GM19467 (cell line): ENCODE measurements around the gene ZNF488.

Source experiments
- ATAC-seq: cut with Tn5 transposase; IDR thresholded peaks from one replicate; pipeline ENCODE4 v1.9.1; 2021; ENCODE audit warnings: mild to moderate bottlenecking, moderate library complexity; ENCODE audit not compliant: unreplicated experiment

ZNF488 gene

DNA sequence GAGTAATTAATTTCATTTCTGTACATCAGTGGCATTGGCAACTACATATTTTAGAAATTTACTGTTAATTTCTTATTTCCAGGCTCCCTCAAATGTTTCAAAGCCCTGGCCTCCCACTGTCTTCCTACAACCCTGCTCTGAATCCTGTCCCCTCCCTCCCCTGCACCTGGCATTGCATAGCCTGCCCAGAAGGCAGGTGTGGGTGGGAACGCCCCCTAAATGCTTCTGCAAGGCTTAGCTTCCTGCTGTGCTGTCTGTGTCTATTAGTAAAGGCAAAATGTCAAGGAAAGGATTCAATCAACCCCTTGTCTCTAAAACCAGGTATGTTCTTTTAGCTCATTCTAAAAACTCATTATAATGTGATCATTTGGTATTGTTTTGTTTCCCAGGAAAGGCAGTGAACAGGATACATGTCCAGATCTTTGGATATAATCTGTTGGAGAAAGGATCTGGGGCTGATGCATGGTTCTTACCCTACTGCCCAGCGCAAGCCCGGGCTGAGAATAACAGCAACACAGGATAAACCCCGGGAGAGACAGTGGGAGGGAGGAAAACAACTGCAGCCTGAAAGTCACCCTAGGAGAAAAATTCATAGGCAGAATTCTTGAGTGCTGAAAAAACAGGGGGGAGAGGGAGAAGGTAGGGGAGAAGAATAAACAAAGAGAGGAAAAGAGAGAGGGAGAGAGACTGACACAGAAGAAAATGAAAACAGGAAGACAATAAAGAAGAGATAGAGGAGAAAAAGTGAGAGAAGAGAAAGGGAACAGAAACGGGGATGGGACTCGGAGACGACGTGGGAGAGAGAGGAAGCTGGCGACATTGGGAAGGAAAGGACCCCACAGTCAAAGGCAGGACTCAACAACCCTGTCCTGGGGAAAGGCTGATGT, 589 bp downstream of the ZNF488 start:
- no peak for ATAC-seq

- no peak for ATAC-seq
These were observed 2.4 kb downstream of the ZNF488 start for GRCh38 chr10:47381427-47382379.

- ATAC-seq = no peak
These were observed 3.0 kb downstream of the ZNF488 start for GRCh38 chr10:47381103-47381395.

- ATAC-seq = no peak
These were observed 3.6 kb downstream of the ZNF488 start for GRCh38 chr10:47380341-47381102.

- ATAC-seq = no peak
These were observed 4.2 kb downstream of the ZNF488 start for GRCh38 chr10:47379901-47380300.

DNA sequence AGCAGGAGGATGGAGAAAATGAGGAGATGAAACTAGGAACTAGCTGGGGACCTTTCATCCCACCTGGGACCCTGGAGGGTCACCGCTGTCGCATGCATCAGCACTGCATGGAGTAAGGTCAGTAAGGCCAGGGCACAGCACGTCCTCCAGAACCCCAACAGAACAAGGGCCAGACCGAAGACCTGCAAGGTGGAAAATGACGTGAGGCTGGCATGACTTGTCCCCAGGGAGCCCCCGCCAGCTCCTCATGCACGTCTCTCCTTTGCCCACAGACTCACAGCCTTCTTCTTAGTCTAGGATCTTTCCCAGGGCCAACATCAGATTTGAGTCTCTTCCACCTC, 4.7 kb downstream of the ZNF488 start:
- ATAC-seq = no peak

- ATAC-seq = no peak
These were observed 5.3 kb downstream of the ZNF488 start for GRCh38 chr10:47378606-47379444.

DNA sequence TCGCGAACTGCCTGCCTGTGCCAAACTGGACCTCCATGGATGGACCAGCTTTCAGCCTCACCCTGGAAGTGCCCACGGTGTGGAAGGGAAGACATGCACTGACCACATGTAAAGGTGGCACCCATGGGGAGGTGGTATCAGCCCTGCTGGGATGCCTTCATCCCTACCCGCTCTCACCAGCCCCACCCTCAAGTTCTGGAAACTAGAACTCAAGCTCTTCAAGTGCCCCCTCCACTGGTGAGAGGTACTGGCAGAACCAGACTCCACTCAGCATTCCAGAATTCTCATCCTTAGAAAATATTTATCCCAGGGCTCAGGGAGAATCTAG, 5.9 kb downstream of the ZNF488 start:
- ATAC-seq = no peak

DNA sequence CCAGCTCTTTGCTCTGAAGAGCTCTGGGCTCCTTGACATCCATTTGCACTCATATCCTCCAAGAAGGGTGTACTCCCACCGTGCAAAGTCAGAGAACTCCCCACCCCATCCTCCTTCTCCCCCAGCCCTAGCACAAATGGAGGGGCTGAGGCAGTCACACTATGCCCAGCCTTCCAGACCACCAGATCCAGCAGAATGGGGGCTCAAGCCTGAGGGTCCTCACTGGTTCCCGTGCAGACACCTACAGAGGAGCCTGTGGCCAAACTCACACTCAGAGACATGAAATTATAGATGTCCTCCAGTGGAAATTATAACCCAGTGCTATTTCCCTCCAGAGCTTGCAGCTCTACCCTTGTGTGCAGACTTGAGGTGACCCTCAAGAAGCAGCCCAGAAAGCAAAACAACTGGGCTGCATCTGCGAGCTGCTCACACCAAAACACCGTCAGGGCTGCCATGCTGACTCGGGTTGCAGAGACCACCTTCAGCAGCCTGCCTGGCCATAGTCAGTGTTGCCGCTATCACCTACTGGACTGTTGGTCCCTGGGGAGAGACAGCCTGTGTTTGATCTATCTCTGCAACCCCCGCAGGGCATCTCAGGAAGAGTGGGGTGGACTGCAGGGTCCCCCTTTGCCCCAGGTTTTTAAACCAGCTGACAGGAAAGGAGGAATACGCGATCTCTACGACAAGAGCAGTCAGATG, 7.4 kb downstream of the ZNF488 start:
- ATAC-seq = no peak

DNA sequence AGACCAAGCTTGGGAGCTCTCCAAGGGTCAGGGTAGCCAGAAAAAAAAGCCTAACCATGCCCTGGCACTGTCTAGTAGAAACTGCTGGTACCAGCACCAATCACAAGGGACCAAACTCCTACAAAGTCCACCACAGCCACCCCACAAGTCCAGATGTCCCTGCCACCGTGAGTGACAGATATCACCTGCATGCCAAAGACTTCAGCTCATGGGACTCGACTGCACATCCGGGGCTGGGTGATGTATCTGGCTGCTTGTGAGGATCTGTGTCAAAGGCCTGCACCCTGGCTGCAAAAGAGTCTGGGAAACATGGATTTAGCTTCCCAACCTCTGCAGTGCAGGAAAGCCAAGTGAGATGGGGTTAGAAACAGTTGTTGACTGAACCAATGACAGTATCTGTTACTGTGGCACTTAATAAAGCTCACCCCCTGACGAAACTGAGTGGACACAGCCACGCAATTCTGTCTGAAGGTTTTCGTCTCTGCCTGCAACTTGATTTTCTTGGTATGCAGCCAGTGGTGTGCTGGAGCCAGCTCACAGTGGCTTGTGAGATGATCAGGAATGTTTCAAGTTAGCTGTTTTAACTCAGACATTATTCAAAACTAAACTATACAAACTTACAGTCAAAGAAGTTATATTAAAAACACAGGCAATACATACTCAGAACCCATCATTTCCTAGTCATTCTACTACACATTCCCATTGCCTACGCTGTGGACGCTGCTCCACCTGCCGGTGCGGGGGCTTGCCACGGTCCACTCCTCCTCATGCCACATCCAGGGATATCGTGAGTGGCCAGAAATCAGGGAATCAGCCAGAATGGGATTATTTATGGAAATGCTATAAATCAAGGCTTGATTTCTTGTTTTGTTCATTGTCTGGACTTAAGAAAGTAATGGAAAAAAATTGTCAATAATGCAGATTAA, 9.2 kb downstream of the ZNF488 start:
- ATAC-seq = no peak

DNA sequence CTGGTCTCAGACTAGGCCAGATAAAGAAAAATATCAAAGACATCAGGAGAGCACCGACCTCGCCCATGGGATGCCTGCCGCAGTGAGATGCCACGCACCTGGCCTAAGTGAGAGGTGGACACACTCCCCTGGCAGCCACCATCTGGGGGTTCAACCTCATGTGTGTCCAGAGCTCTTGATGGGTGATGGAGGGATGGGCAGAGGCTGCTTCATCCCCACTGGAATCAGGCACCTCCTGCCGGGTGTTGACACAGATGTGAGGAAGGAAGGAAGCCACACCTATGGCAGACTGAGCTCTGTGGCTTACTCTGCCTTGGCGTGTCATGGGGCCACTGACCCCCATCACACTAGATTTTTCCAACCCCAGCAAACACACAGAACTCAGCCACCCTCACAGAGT, 11.4 kb downstream of the ZNF488 start:
- no peak for ATAC-seq

- no peak for ATAC-seq
These were observed 12.2 kb downstream of the ZNF488 start for GRCh38 chr10:47371629-47372485.

DNA sequence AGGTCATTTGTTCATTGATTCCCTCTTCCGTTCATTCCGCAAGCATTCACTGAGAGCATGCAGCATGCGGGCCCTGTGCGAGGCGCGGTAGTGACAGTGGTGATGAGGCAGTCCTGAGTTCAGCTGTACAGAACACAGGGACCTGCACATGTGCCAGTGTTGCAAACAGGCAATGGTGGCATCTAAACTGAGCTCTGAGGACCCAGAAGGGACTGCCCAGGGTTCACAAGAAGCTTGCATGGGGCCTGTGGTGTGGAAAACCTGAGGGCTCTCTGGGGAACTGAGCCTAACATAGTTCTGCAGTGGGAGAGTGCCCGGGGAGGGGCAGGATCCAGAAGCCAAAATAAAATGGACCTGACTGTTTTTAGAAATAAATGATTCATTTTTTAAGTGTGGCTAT, 13.2 kb downstream of the ZNF488 start:
- ATAC-seq = no peak

DNA sequence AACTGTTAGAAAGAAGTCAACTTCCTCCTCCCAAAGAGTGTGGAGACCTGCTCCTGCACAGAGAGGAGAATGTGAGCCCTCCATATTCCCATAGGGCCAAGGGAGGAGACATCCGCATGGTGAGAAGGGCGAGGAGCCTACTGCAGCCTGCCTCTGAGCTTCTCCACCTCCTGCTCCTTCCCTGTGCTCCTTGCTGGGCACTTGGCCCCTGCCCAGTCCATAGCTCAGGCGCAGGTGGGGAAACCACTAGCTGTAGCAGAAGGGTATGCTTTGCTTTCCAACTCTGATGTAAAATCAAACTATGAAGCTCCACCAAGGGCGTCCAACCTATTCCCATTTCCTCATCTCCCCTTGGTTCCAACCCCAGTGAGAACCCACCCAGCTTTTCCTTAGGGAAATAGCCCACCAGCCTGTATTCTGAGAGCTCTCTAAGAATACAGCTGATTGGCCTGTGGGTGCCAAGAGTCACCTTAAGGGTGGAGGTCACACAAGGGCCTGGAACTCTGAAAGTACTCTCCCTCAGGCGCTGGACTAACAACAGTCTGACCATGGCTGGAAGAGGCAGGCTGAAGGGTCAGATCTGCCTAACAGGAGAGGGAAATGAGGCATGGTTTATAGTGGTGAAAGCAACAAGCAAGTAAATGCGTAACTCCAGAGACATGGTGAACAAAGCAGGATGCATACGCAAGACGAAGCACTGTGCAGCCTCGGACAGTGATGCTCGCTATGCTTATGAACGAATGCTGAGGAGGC, 13.9 kb downstream of the ZNF488 start:
- no peak for ATAC-seq

DNA sequence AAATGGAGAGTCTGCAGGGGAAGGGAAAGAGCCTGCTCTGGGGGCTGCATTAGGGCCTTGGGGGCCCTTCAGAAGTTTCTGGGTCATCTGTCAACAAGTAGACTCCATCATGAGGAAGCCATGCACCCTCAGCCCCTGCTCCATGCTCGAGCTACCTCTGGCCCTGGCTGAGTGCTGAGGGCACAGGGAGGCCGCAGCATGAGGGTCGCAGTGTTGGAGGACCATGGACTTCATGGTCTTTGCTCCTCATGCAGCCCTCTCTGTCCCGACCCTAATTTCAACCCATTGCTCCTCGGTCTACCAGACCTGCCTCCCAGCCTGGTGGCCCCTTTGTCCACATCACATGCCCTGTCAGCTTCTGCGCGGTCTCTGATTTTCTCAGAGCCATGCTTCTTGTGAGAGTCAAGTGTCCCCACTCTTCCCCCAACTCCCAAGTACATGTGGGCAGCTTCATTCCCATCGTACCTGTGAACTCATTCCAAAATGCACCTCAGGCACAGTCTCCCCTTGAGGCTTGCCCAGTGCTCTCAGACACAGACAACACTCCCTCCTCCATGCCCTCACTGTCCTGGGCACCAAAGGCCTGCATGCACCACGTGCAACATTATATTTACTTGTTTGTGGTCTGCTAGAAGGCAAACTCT, 14.7 kb downstream of the ZNF488 start:
- no peak for ATAC-seq

DNA sequence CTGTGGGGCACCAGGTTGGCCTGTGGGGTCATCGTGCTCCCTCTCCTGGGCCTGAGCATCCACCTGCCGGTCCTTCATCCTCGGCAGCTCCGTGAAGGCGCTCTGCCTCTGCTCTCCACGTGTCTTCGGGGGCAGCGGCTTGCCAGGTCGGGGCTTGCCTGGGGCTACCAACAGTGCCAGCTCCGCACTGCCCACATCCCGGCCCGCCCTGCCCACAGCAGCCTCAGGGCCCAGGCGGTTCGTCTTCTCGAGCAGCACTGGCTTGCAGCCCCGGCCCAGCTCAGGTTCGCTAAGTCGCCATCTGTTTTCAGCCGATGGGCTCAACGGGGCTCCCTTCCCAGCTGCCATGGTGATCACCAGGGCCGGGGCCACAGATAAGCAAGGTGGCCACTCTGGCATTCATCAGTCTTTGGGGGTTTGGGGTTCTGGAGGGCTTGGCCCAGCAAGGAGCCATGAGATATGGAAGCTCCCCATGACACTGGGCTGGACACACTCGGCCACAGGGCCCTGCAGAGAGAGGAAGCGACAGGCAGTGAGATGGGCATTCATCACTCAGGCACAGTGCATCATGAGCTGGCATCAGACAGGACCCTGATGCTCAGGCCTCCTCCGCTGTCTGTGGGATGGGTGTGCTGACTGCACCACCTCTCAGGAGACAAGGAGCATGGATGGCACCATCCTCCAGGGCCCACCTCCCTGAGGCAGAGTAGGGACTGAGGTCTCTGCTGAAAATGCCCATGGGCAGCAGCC, 15.5 kb downstream of the ZNF488 start:
- ATAC-seq = no peak
